SK-N-MC (cell line): ENCODE results near the gene S1PR5.

Source experiments
- EZH2 ChIP-seq: fragments of 200-600 bp; sonication (generic); IDR thresholded peaks from one replicate; pipeline ENCODE4 v1.6.1; 2017; ENCODE audit warnings: antibody characterized with exemption
- POLR2AphosphoS5 ChIP-seq: IDR thresholded peaks from 2 replicates; pipeline ENCODE4 v1.6.1; 2012; ENCODE audit warnings: mild to moderate bottlenecking, low read depth, low read length, borderline replicate concordance

GRCh38 chr19:10464456-10464855, 52.8 kb downstream of the S1PR5 start:
- no peak for TF ChIP-seq EZH2
- no peak for TF ChIP-seq POLR2AphosphoS5
